ENCODE data around the gene MDM1. TPM values are rescaled to one million over a fixed set of nuclear protein-coding genes. Genes with fewer than 3 reads are reported as not detected.
A peak's percentile ranks its signal among the peaks of the same experiment; 100 is the strongest.

The MDM1 gene
- total and polyA plus RNA-seq, 2 of the 13 experiments (the other 11 are each of a cell fraction or from before 2014, with no cell fraction given): 4.6 to 15.2 TPM

DNA sequence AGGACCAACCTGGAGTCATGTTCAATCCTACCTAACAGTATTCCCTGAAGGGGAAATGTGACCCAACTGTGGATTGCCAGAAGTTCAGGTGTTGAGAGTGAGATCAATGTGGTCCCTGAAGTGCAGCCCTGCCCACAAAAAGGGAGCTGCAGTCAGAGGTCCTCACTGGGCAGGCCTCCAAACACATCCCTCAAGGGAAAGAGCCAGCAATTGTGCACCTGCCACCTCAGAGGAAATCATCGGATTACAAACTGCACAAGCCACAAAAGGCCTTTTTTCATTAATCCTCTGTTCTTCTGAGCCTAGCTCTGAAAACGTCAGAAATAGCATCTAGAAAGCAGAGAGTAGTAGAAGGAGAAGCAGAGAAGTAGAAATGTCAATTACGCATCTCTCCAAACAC is 10.8 kb upstream of the MDM1 start (continued):
- TF ChIP-seq, protein P1, sequence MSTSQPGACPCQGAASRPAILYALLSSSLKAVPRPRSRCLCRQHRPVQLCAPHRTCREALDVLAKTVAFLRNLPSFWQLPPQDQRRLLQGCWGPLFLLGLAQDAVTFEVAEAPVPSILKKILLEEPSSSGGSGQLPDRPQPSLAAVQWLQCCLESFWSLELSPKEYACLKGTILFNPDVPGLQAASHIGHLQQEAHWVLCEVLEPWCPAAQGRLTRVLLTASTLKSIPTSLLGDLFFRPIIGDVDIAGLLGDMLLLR (CRISPR knock-in tag; IDR thresholded peaks at IDR 0.05): no peak
- TF ChIP-seq HMGA1 (CRISPR knock-in tag; conservative IDR thresholded peaks at IDR 0.05) (no peak), POLR2G (IDR thresholded peaks at IDR 0.05; ENCODE audit: low read depth, low read length) (no peak), TBP (CRISPR knock-in tag; IDR thresholded peaks at IDR 0.05) (no peak), ZSCAN31 (CRISPR knock-in tag; IDR thresholded peaks at IDR 0.05; ENCODE audit: low read depth) (no peak), ZNF75D (CRISPR knock-in tag; IDR thresholded peaks at IDR 0.05; ENCODE audit: borderline replicate concordance) (no peak)

GRCh38 chr12:68341822-68342221 is 9.7 kb upstream of the MDM1 start:
- ChIA-PET CTCF (ENCODE audit: low intra/inter-chr PET ratio, low total read pairs) (no interaction called here), POLR2A (interaction anchor here (0.6 to 2.2 kb wide), 3 partner anchors 10 to 269 kb away, joined by 3 to 12 read pairs (median 6); partner anchors contain the start of genes MDM1 and RAP1B)
- Histone ChIP-seq H3K4me3 (replicated peaks in 1 of 3; ENCODE audit: insufficient read depth in 1 of 3, low read depth in 2 of 3, low read length in 3 of 3) (peak overlapping the region in 1 of 3 experiments; percentile 0; a peak in 1 of 6 replicates), H3K79me2 (ENCODE audit: insufficient read depth, low read length) (no peaks in the 10 kb centered on the region), H3K36me3 (replicated peaks in 1 of 2; ENCODE audit: control insufficient read depth in 1 of 2, insufficient read depth in 2 of 2, low read length in 2 of 2) (no peaks in the 10 kb centered on the region), H3K9me3 (ENCODE audit: low read length) (no peaks in the 10 kb centered on the region), H3K9ac (ENCODE audit: insufficient read depth, low read depth, low read length) (no peak overlapping the region), H2AFZ (ENCODE audit: low read length) (no peak overlapping the region), H3K4me1 (ENCODE audit: insufficient read depth, low read length) (peaks cover 57% of the 10 kb centered on the region), H3K4me2 (ENCODE audit: low read depth, low read length) (peak overlapping the region; percentile 34), H4K20me1 (ENCODE audit: insufficient read depth, low read length) (no peaks in the 10 kb centered on the region), H3K27ac (ENCODE audit: extremely low read length, insufficient read depth, low read length) (peak overlapping the region; percentile 41), H3K27me3 (ENCODE audit: control insufficient read depth in 1 of 2, insufficient read depth in 2 of 2, low read length in 2 of 2) (no peaks in the 10 kb centered on the region)
- DNase-seq (ENCODE audit: low spot score) (peak; percentile 92), FAIRE-seq (peak; percentile 96), ATAC-seq (peak; percentile 94)
- in situ Hi-C loops (cut with HindIII; ENCODE audit: extremely low pct_ligation_motif_present, low pct_unique_long_range_greater_than_20kb) (loop anchor here (10.0 kb wide), 1 partner anchor 343 kb away; the partner anchor contains the start of gene NUP107), intact Hi-C loops (cut with micrococcal nuclease; ENCODE audit: unreplicated experiment) (loop anchor here (1.0 to 5.0 kb wide), 2 partner anchors 10 to 270 kb away; partner anchors contain the start of genes MDM1 and RAP1B)
- BruUV-seq (replicated peaks): no TSS peak
- 0% methylated on average over 2 of the region's 2 CpGs for WGBS (ENCODE audit: low lambda C conversion rate)
- 0 out of 4 replicates have a peak, but pooled peaks of 1 of the 2 experiments have one; percentile 14 for TF ChIP-seq NR2F1 (CRISPR knock-in tag; IDR thresholded peaks at IDR 0.05)
- TF ChIP-seq NCOA2 (CRISPR knock-in tag; IDR thresholded peaks at IDR 0.05): peak; percentile 79
- TF ChIP-seq PHF8 (CRISPR knock-in tag; IDR thresholded peaks at IDR 0.05): no peak
- TF ChIP-seq DMAP1 (CRISPR knock-in tag; IDR thresholded peaks at IDR 0.05): no peak
- no peak for TF ChIP-seq ZNF672 (CRISPR knock-in tag; IDR thresholded peaks at IDR 0.05)
- no peak for TF ChIP-seq TBX3 (IDR thresholded peaks at IDR 0.05; ENCODE audit: borderline replicate concordance)
- no peak for TF ChIP-seq CBX5 (CRISPR knock-in tag; IDR thresholded peaks at IDR 0.05; ENCODE audit: borderline replicate concordance)
- TF ChIP-seq, protein P2, sequence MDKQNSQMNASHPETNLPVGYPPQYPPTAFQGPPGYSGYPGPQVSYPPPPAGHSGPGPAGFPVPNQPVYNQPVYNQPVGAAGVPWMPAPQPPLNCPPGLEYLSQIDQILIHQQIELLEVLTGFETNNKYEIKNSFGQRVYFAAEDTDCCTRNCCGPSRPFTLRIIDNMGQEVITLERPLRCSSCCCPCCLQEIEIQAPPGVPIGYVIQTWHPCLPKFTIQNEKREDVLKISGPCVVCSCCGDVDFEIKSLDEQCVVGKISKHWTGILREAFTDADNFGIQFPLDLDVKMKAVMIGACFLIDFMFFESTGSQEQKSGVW (CRISPR knock-in tag; IDR thresholded peaks at IDR 0.05; ENCODE audit: borderline replicate concordance): no peak
- TF ChIP-seq GLI4 (CRISPR knock-in tag; IDR thresholded peaks at IDR 0.05; ENCODE audit: borderline replicate concordance): no peak
- no peak for TF ChIP-seq CHCHD3 (CRISPR knock-in tag; IDR thresholded peaks at IDR 0.05)
- TF ChIP-seq GRHL1 (CRISPR knock-in tag; conservative IDR thresholded peaks at IDR 0.05): no peak
- TF ChIP-seq, protein P3, sequence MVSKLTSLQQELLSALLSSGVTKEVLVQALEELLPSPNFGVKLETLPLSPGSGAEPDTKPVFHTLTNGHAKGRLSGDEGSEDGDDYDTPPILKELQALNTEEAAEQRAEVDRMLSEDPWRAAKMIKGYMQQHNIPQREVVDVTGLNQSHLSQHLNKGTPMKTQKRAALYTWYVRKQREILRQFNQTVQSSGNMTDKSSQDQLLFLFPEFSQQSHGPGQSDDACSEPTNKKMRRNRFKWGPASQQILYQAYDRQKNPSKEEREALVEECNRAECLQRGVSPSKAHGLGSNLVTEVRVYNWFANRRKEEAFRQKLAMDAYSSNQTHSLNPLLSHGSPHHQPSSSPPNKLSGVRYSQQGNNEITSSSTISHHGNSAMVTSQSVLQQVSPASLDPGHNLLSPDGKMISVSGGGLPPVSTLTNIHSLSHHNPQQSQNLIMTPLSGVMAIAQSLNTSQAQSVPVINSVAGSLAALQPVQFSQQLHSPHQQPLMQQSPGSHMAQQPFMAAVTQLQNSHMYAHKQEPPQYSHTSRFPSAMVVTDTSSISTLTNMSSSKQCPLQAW (CRISPR knock-in tag; IDR thresholded peaks at IDR 0.05): no peak
- TF ChIP-seq KDM6A (CRISPR knock-in tag; IDR thresholded peaks at IDR 0.05; ENCODE audit: low read depth): 0 out of 2 replicates have a peak, but pooled peaks have one; percentile 14
- TF ChIP-seq PTBP1 (IDR thresholded peaks at IDR 0.05; ENCODE audit: low read depth, low read length, poor library complexity, severe bottlenecking): no peak
